Measurements from ENCODE around the gene FGD4. TPM values are rescaled to one million over a fixed set of nuclear protein-coding genes. Genes with fewer than 3 reads are reported as not detected.

The FGD4 gene
- total RNA-seq, 1 experiment from 2014 or later: 54.3 TPM

DNA sequence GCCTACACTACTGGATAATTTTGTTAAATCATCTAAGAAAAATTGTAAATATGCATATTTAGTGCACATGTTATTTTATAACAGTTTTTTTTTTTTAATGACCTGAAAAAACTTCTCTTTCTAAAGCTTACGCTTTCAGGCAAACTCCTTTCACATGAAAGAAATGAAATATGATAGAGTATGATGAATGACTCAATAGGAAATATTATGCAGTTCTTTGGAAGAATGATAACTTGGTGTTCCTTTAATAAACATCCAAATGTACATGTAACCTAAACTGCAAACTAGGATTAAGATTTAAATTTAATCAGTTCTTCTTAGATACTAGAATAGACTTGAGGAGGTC is 136.6 kb downstream of the FGD4 start:
- no peaks in the 10 kb centered on the region for H3K9me3 Mint-ChIP-seq
- Histone ChIP-seq H3K9ac (ENCODE audit: extremely low read depth, insufficient read length, low read length) (no peak overlapping the region), H3K79me2 (ENCODE audit: insufficient read depth, low read length) (no peaks in the 10 kb centered on the region; the same call in 1 of the 2 replicates), H3K4me2 (ENCODE audit: insufficient read depth, insufficient read length, low read length) (no peak overlapping the region), H2BK120ac (ENCODE audit: low read depth, low read length, poor library complexity, severe bottlenecking) (no peak overlapping the region), H2AFZ (ENCODE audit: low read length) (no peak overlapping the region), H3K79me1 (ENCODE audit: insufficient read depth, low read depth, low read length, poor library complexity, severe bottlenecking) (peaks cover 10% of the 10 kb centered on the region), H2BK15ac (ENCODE audit: low read depth, low read length) (no peak overlapping the region), H2BK12ac (ENCODE audit: insufficient read length, low read depth, low read length) (no peak overlapping the region), H4K20me1 (ENCODE audit: control insufficient read depth, insufficient read depth, insufficient read length) (no peaks in the 10 kb centered on the region), H3K27ac (ENCODE audit: insufficient read length, low read depth, low read length) (no peak overlapping the region), H3K23ac (ENCODE audit: insufficient read length, low read depth, low read length) (no peak overlapping the region), H3K56ac (ENCODE audit: insufficient read length, low read depth, low read length) (no peak overlapping the region), H3K9me3 (ENCODE audit: control insufficient read depth, low read depth, low read length) (no peaks in the 10 kb centered on the region), H3K18ac (ENCODE audit: insufficient read length, low read depth, low read length) (no peak overlapping the region), H3T11ph (ENCODE audit: low read length) (no peak overlapping the region), H4K91ac (ENCODE audit: insufficient read length, low read depth, low read length) (no peak overlapping the region), H3K14ac (ENCODE audit: insufficient read depth, low read length) (no peak overlapping the region), H3K4ac (ENCODE audit: low read depth, low read length) (no peak overlapping the region), H4K8ac (replicated peaks; ENCODE audit: insufficient read length, low read depth, low read length) (no peak overlapping the region), H4K5ac (ENCODE audit: insufficient read length, low read depth, low read length) (no peak overlapping the region), H2BK5ac (ENCODE audit: insufficient read length, low read length) (no peak overlapping the region), H3K27me3 (ENCODE audit: insufficient read depth, low read length) (no peaks in the 10 kb centered on the region; the same call in 1 of the 2 replicates), H3K23me2 (ENCODE audit: insufficient read length, low read depth, low read length, poor library complexity, severe bottlenecking) (no peaks in the 10 kb centered on the region), H3K4me1 (ENCODE audit: insufficient read depth, low read length) (no peaks in the 10 kb centered on the region), H2BK20ac (ENCODE audit: low read depth, low read length, poor library complexity, severe bottlenecking) (no peak overlapping the region), H2AK5ac (ENCODE audit: insufficient read length, low read length) (no peak overlapping the region)
- WGBS (ENCODE audit: extremely low coverage, insufficient read length, low lambda C conversion rate): no CpG with 5 or more reads among the region's 1 CpG
- H3K27ac Mint-ChIP-seq: no peak overlapping the region
- no peaks in the 10 kb centered on the region for H3K27me3 Mint-ChIP-seq (ENCODE audit: low read depth)
- H3K36me3 Mint-ChIP-seq (ENCODE audit: insufficient read depth in 1 of 3, low read depth in 3 of 3): no peaks in the 10 kb centered on the region
- DNase-seq: no peak
- H3K4me1 Mint-ChIP-seq: peaks cover 49 to 55% of the 10 kb centered on the region in 2 experiments
- H3K4me3 Mint-ChIP-seq: no peak overlapping the region
- TF ChIP-seq, protein P1, sequence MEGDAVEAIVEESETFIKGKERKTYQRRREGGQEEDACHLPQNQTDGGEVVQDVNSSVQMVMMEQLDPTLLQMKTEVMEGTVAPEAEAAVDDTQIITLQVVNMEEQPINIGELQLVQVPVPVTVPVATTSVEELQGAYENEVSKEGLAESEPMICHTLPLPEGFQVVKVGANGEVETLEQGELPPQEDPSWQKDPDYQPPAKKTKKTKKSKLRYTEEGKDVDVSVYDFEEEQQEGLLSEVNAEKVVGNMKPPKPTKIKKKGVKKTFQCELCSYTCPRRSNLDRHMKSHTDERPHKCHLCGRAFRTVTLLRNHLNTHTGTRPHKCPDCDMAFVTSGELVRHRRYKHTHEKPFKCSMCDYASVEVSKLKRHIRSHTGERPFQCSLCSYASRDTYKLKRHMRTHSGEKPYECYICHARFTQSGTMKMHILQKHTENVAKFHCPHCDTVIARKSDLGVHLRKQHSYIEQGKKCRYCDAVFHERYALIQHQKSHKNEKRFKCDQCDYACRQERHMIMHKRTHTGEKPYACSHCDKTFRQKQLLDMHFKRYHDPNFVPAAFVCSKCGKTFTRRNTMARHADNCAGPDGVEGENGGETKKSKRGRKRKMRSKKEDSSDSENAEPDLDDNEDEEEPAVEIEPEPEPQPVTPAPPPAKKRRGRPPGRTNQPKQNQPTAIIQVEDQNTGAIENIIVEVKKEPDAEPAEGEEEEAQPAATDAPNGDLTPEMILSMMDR (conservative IDR thresholded peaks at IDR 0.05): no peak
